ENCODE data around the gene DCBLD2. TPM values are rescaled to one million over a fixed set of nuclear protein-coding genes. Genes with fewer than 3 reads are reported as not detected.

The DCBLD2 gene
- total and polyA plus RNA-seq, 2 of the 4 experiments (the other 2 are of a cell fraction), result 121 to 196 TPM

GRCh38 chr3:98768961-98769360, 132.5 kb downstream of the DCBLD2 start:
- intact Hi-C loops (cut with micrococcal nuclease) (no loop called here), in situ Hi-C loops (cut with MboI; ENCODE audit: low sequenced_read_pairs) (no loop called here), dilution Hi-C loops (cut with HindIII; ENCODE audit: low sequenced_read_pairs, unreplicated experiment) (no loop called here)
- no peak overlapping the region for H3K27ac ChIP-seq (ENCODE audit: insufficient read depth, low read length)
- H2BK20ac ChIP-seq (ENCODE audit: low read depth, low read length), result no peak overlapping the region
- no peaks in the 10 kb centered on the region for H3K4me1 ChIP-seq (ENCODE audit: control insufficient read depth, insufficient read depth, low read length)
- no peak overlapping the region for H3K4me2 ChIP-seq (ENCODE audit: low read depth, low read length)
- H4K8ac ChIP-seq (ENCODE audit: low read depth in 2 of 2, low read length in 2 of 2), result no peak overlapping the region
- no peak overlapping the region for H3K23ac ChIP-seq (ENCODE audit: low read depth, low read length)
- no peak overlapping the region for H3K4ac ChIP-seq (ENCODE audit: low read depth, low read length)
- no peaks in the 10 kb centered on the region for H3K79me1 ChIP-seq (ENCODE audit: low read depth in 1 of 2, low read length in 2 of 2)
- H2AK5ac ChIP-seq (ENCODE audit: low read depth, low read length), result no peak overlapping the region
- no peaks in the 10 kb centered on the region for H3K9me1 ChIP-seq (ENCODE audit: insufficient read depth, low read length)
- H2BK15ac ChIP-seq (ENCODE audit: low read depth, low read length), result no peak overlapping the region
- H2BK5ac ChIP-seq (ENCODE audit: low read depth, low read length, poor library complexity, severe bottlenecking), result no peak overlapping the region
- no TSS peak for BruUV-seq (replicated peaks)
- DNase-seq (no peak), ATAC-seq (ENCODE audit: low read depth) (no peak)
- H3K9me3 ChIP-seq (ENCODE audit: control insufficient read depth, insufficient read depth, low read length), result no peaks in the 10 kb centered on the region
- POLR2A ChIA-PET (ENCODE audit: unreplicated experiment), result no interaction called here
- no peak overlapping the region for H2AFZ ChIP-seq (replicated peaks; ENCODE audit: low read length, poor library complexity)
- H2BK120ac ChIP-seq (ENCODE audit: low read depth, low read length), result no peak overlapping the region
- H3K18ac ChIP-seq (ENCODE audit: low read depth, low read length), result no peak overlapping the region
- no peaks in the 10 kb centered on the region for H3K36me3 ChIP-seq (ENCODE audit: control insufficient read depth, insufficient read depth, low read length)
- CTCF ChIA-PET, result no interaction called here
- H4K20me1 ChIP-seq (ENCODE audit: insufficient read depth, low read length), result no peaks in the 10 kb centered on the region
- H3K56ac ChIP-seq (ENCODE audit: extremely low read depth, insufficient read depth, low read length), result no peak overlapping the region
- TF ChIP-seq BHLHE40 (IDR thresholded peaks at IDR 0.05; ENCODE audit: low read depth, low read length) (no peak), CTCF (conservative IDR thresholded peaks at IDR 0.05; ENCODE audit: low read depth, low read length) (no peak), ELK1 (IDR thresholded peaks at IDR 0.05; ENCODE audit: borderline replicate concordance, low read depth, low read length) (no peak), CHD1 (IDR thresholded peaks at IDR 0.05; ENCODE audit: low read depth, low read length) (no peak), RAD21 (IDR thresholded peaks at IDR 0.05; ENCODE audit: low read length) (no peak), NFE2L2 (IDR thresholded peaks at IDR 0.05; ENCODE audit: low read depth, low read length) (no peak), CEBPB (IDR thresholded peaks at IDR 0.05; ENCODE audit: low read depth, low read length) (no peak), POLR2A (IDR thresholded peaks at IDR 0.05; ENCODE audit: low read depth, low read length) (no peak), RFX5 (IDR thresholded peaks at IDR 0.05; ENCODE audit: low read depth, low read length) (no peak), MAFK (IDR thresholded peaks at IDR 0.05; ENCODE audit: low read depth, low read length) (no peak), USF2 (IDR thresholded peaks at IDR 0.05; ENCODE audit: low read depth, low read length) (no peak), RCOR1 (IDR thresholded peaks at IDR 0.05; ENCODE audit: insufficient replicate concordance, low read length) (no peak), MAZ (IDR thresholded peaks at IDR 0.05; ENCODE audit: borderline replicate concordance, low read depth, low read length) (no peak), SMC3 (IDR thresholded peaks at IDR 0.05; ENCODE audit: low read depth, low read length) (no peak), FOS (IDR thresholded peaks at IDR 0.05; ENCODE audit: low read depth, low read length) (no peak)
- H3K4me3 ChIP-seq (ENCODE audit: insufficient read depth, low read depth, low read length), result no peak overlapping the region
- no CpG with 5 or more reads among the region's 2 CpGs for WGBS, 2 experiments (ENCODE audit: extremely low coverage in 2 of 2, insufficient read length in 1 of 2)
- H2AK9ac ChIP-seq (replicated peaks; ENCODE audit: low read depth, low read length, poor library complexity), result no peak overlapping the region
- no peak overlapping the region for H4K5ac ChIP-seq (ENCODE audit: low read depth, low read length)
- no peaks in the 10 kb centered on the region for H3K27me3 ChIP-seq (ENCODE audit: control insufficient read depth, insufficient read depth, low read length)
- no peak overlapping the region for H3K9ac ChIP-seq (ENCODE audit: low read depth, low read length)
- H3K14ac ChIP-seq (replicated peaks; ENCODE audit: low read depth, low read length), result no peak overlapping the region
- H4K91ac ChIP-seq (ENCODE audit: insufficient read depth, low read depth, low read length), result no peak overlapping the region
